Limb (tissue), 2 donors: Measurements from ENCODE around the gene ERC1.
"Not testable (repeated sequence)": the region's sequence is repeated elsewhere in the genome, so short reads cannot be mapped to it uniquely, and the experiment has no call there.

ENCODE experiments used
- DNase-seq, 2 donors: peaks; one replicate each; pipeline ENCODE4 v3.0.0-alpha.2; 2016; ENCODE audit errors: extremely low spot score in 2 of 2

Gene ERC1

GRCh38 chr12:1284611-1285010, 293.6 kb downstream of the ERC1 start:
- DNase-seq: no peak

- DNase-seq: no peak
Observed at GRCh38 chr12:1287446-1287975, 296.5 kb downstream of the ERC1 start.

GRCh38 chr12:1288333-1288732, 297.3 kb downstream of the ERC1 start:
- no peak for DNase-seq

GRCh38 chr12:1289371-1290155, 298.5 kb downstream of the ERC1 start:
- DNase-seq: no peak

GRCh38 chr12:1290716-1291115, 299.7 kb downstream of the ERC1 start:
- DNase-seq: no peak

- DNase-seq: peak; percentile 69 to 83
Observed at GRCh38 chr12:1291601-1292332, 300.7 kb downstream of the ERC1 start.

GRCh38 chr12:1293901-1294300, 302.9 kb downstream of the ERC1 start:
- no peak for DNase-seq

GRCh38 chr12:1297206-1297605, 306.2 kb downstream of the ERC1 start:
- DNase-seq: no peak

- no peak for DNase-seq
Observed at GRCh38 chr12:1297639-1298175, 306.7 kb downstream of the ERC1 start.

GRCh38 chr12:1300460-1300859, 309.4 kb downstream of the ERC1 start:
- DNase-seq: no peak

- no peak for DNase-seq
Observed at GRCh38 chr12:1302201-1302870, 311.3 kb downstream of the ERC1 start.

GRCh38 chr12:1305063-1305434, 314.0 kb downstream of the ERC1 start:
- no peak for DNase-seq

- DNase-seq: no peak
Observed at GRCh38 chr12:1305791-1306500, 314.9 kb downstream of the ERC1 start.

GRCh38 chr12:1306817-1307216, 315.8 kb downstream of the ERC1 start:
- DNase-seq: no peak

- DNase-seq: no peak
Observed at GRCh38 chr12:1307796-1308195, 316.8 kb downstream of the ERC1 start.

GRCh38 chr12:1309613-1310012, 318.6 kb downstream of the ERC1 start:
- DNase-seq: no peak

- DNase-seq: no peak
Observed at GRCh38 chr12:1310653-1311052, 319.6 kb downstream of the ERC1 start.

- no peak for DNase-seq
Observed at GRCh38 chr12:1311145-1311544, 320.1 kb downstream of the ERC1 start.

- no peak for DNase-seq
Observed at GRCh38 chr12:1313906-1314305, 322.9 kb downstream of the ERC1 start.

- no peak for DNase-seq
Observed at GRCh38 chr12:1314523-1314922, 323.5 kb downstream of the ERC1 start.

- not testable (repeated sequence) for DNase-seq
Observed at GRCh38 chr12:1316991-1317390, 326.0 kb downstream of the ERC1 start.
